Ishikawa (cell line): ENCODE measurements around the gene MGAT3.

Source experiments
- CEBPB ChIP-seq: IDR thresholded peaks from 2 replicates; pipeline ENCODE4 v1.6.1; 2012
- CREB1 ChIP-seq: IDR thresholded peaks from 2 replicates; pipeline ENCODE4 v1.6.1; 2012; ENCODE audit warnings: low read depth
- EGR1 ChIP-seq: IDR thresholded peaks from 2 replicates; pipeline ENCODE4 v1.6.1; 2012
- EP300 ChIP-seq: IDR thresholded peaks from 2 replicates; pipeline ENCODE4 v1.6.1; 2012; ENCODE audit warnings: borderline replicate concordance
- FOXM1 ChIP-seq: IDR thresholded peaks from 2 replicates; pipeline ENCODE4 v1.6.1; 2012; ENCODE audit warnings: low read depth, borderline replicate concordance
- MAX ChIP-seq: IDR thresholded peaks from 2 replicates; pipeline ENCODE4 v1.6.1; 2012
- RAD21 ChIP-seq: IDR thresholded peaks from 2 replicates; pipeline ENCODE4 v1.6.1; 2012; ENCODE audit warnings: low read depth
- REST ChIP-seq: IDR thresholded peaks from 2 replicates; pipeline ENCODE4 v1.6.1; 2012; ENCODE audit warnings: low read depth, mild to moderate bottlenecking
- TAF1 ChIP-seq: IDR thresholded peaks from 2 replicates; pipeline ENCODE4 v1.6.1; 2012; ENCODE audit warnings: low read depth, mild to moderate bottlenecking
- TCF12 ChIP-seq: IDR thresholded peaks from 2 replicates; pipeline ENCODE4 v1.6.1; 2012; ENCODE audit warnings: low read depth
- TEAD4 ChIP-seq: IDR thresholded peaks from 2 replicates; pipeline ENCODE4 v1.6.1; 2012
- YY1 ChIP-seq: IDR thresholded peaks from 2 replicates; pipeline ENCODE4 v1.6.1; 2012; ENCODE audit warnings: low read depth
- ZBTB7A ChIP-seq: IDR thresholded peaks from 2 replicates; pipeline ENCODE4 v1.6.1; 2012; ENCODE audit warnings: low read depth

GRCh38 chr22:39477542-39477941 is 20.7 kb downstream of the MGAT3 start:
- TF ChIP-seq CREB1 = no peak
- TF ChIP-seq TAF1 = no peak
- no peak for TF ChIP-seq EGR1
- TF ChIP-seq MAX = no peak
- no peak for TF ChIP-seq FOXM1
- no peak for TF ChIP-seq REST
- TF ChIP-seq TEAD4 = no peak
- no peak for TF ChIP-seq RAD21
- no peak for TF ChIP-seq ZBTB7A
- TF ChIP-seq EP300 = no peak
- TF ChIP-seq YY1 = no peak
- no peak for TF ChIP-seq CEBPB
- TF ChIP-seq TCF12 = no peak
